Nephron progenitor cell (in vitro differentiated cells): Measurements from ENCODE around the gene CCDC33.

ENCODE experiments used
- DNase-seq: peaks from one replicate; pipeline ENCODE4 v3.0.0; 2021
- H3K27ac Mint-ChIP-seq: 2 replicates; pipeline ENCODE4 v1.8.0; 2021; ENCODE audit warnings: mild to moderate bottlenecking, moderate library complexity, mixed read lengths
- H3K27me3 Mint-ChIP-seq: 2 replicates; pipeline ENCODE4 v1.8.0; 2021; ENCODE audit warnings: mild to moderate bottlenecking, low read depth, mixed read lengths; ENCODE audit not compliant: poor library complexity
- H3K36me3 Mint-ChIP-seq: 2 replicates; pipeline ENCODE4 v1.8.0; 2021; ENCODE audit warnings: low read depth, mixed read lengths
- H3K4me1 Mint-ChIP-seq: 2 replicates; pipeline ENCODE4 v1.8.0; 2021; ENCODE audit warnings: mixed read lengths
- H3K4me3 Mint-ChIP-seq: 2 replicates; pipeline ENCODE4 v1.8.0; 2021; ENCODE audit warnings: mild to moderate bottlenecking, moderate library complexity, mixed read lengths
- H3K9me3 Mint-ChIP-seq: 2 replicates; pipeline ENCODE4 v1.8.0; 2021; ENCODE audit warnings: mild to moderate bottlenecking, moderate library complexity, mixed read lengths
- CTCF ChIP-seq: fragments of 200-600 bp; sonication (generic); IDR thresholded peaks from 2 replicates; pipeline ENCODE4 v1.5.0; 2021; ENCODE audit warnings: antibody characterized with exemption

Gene CCDC33

GRCh38 chr15:74259821-74260607 lies 23.9 kb downstream of the CCDC33 start:
- H3K27me3 Mint-ChIP-seq, result peaks cover 37% of the 10 kb centered on the region
- no peaks in the 10 kb centered on the region for H3K9me3 Mint-ChIP-seq
- no peak overlapping the region for H3K27ac Mint-ChIP-seq
- H3K4me3 Mint-ChIP-seq, result no peak overlapping the region
- H3K36me3 Mint-ChIP-seq, result no peaks in the 10 kb centered on the region
- TF ChIP-seq CTCF, result no peak
- no peak for DNase-seq
- peaks cover 47% of the 10 kb centered on the region for H3K4me1 Mint-ChIP-seq

DNA sequence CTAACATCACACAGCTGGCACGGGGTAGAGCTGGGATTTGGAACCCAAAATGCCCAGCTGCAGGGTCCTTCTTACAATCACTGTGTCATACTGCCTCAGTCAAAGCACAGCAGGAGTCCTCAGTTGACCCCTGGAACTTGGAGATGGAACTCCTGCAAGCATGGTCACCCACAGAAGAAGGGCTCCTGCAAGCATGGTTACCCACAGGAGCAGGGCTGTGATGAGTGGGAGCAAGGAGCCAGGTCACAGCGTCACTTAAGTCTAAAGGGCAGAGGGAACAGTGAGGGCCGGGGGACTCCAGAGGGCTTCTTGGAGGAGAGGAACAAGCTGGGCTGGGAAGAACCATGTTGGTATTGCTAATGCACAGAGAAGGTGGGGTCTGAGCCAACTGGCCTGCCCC lies 24.9 kb downstream of the CCDC33 start:
- Mint-ChIP-seq H3K36me3 (no peaks in the 10 kb centered on the region), H3K27ac (no peak overlapping the region), H3K4me1 (peaks cover 47% of the 10 kb centered on the region), H3K9me3 (no peaks in the 10 kb centered on the region), H3K4me3 (no peak overlapping the region), H3K27me3 (peaks cover 41% of the 10 kb centered on the region)
- TF ChIP-seq CTCF, result no peak
- DNase-seq, result no peak

DNA sequence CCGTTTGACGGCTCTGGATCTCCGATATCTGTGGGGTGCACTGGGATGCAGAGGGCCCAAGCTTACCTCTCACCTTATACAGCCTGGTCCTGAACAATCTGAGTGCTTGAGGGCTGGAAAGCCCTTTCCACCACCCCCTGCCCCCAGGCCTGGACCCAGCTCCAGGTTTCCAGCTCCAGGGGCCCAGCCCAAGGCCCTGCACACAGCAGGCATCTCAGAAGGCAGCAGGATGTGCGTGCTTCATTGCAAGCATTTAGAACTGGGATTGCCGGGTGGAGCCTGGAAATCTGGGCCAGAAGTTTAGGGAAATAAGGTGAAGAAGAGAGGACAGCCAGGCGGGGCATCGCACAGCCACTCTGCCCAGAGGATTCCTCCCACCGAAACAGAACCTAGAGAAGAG lies 25.6 kb downstream of the CCDC33 start:
- H3K9me3 Mint-ChIP-seq, result no peaks in the 10 kb centered on the region
- no peak for TF ChIP-seq CTCF
- peaks cover 43% of the 10 kb centered on the region for H3K4me1 Mint-ChIP-seq
- no peak overlapping the region for H3K27ac Mint-ChIP-seq
- no peak for DNase-seq
- H3K36me3 Mint-ChIP-seq, result no peaks in the 10 kb centered on the region
- peaks cover 47% of the 10 kb centered on the region for H3K27me3 Mint-ChIP-seq
- H3K4me3 Mint-ChIP-seq, result no peak overlapping the region

DNA sequence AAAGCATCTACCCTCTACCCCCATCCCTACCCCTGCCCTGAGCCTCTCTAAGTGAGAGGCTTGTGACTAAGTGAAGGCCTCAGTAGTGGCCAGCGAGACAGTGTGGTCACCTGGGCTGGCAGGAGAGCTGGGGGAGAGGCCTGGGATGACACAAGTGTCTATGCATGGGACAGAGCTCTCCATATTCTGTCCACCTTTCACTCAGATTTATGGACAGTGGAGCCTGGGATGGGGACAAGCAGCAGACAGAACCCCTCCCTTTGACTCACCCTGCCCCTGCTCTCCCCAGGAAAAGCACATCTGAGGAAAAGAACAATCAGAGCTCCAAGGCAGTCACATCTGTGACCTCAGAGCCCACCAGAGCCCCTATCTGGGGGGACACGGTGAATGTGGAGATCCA lies 26.0 kb downstream of the CCDC33 start:
- Mint-ChIP-seq H3K9me3 (no peaks in the 10 kb centered on the region), H3K27me3 (peaks cover 50% of the 10 kb centered on the region), H3K4me1 (peaks cover 40% of the 10 kb centered on the region), H3K36me3 (no peaks in the 10 kb centered on the region), H3K4me3 (no peak overlapping the region), H3K27ac (no peak overlapping the region)
- no peak for DNase-seq
- TF ChIP-seq CTCF, result no peak

GRCh38 chr15:74262625-74263024 lies 26.5 kb downstream of the CCDC33 start:
- H3K4me3 Mint-ChIP-seq, result no peak overlapping the region
- H3K36me3 Mint-ChIP-seq, result no peaks in the 10 kb centered on the region
- H3K9me3 Mint-ChIP-seq, result no peaks in the 10 kb centered on the region
- H3K4me1 Mint-ChIP-seq, result peaks cover 37% of the 10 kb centered on the region
- H3K27me3 Mint-ChIP-seq, result peaks cover 50% of the 10 kb centered on the region
- no peak overlapping the region for H3K27ac Mint-ChIP-seq
- DNase-seq, result no peak
- TF ChIP-seq CTCF, result no peak

DNA sequence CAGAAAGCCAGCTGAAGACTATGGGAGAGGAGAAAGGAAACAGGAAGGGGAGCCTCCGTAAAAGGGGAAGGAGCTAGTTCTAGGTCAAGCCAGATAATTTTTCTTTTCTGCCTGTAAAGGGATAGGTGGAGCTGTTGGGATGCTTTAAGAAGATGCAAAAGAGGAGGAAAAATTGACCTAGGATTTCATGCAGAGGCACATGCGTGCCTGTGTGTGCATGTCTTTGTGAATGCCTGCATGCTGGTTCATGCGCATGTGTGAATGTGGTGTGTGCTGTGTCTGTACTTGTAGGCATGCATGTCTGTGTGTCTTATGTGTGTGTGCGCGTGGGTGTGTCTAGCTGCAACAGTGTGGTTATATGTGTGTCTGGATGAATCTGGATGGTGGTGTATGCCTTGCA lies 27.3 kb downstream of the CCDC33 start:
- no peak for TF ChIP-seq CTCF
- Mint-ChIP-seq H3K27me3 (peaks cover 46% of the 10 kb centered on the region), H3K4me3 (no peak overlapping the region), H3K4me1 (peaks cover 28% of the 10 kb centered on the region), H3K27ac (no peak overlapping the region), H3K36me3 (no peaks in the 10 kb centered on the region), H3K9me3 (no peaks in the 10 kb centered on the region)
- DNase-seq, result no peak
